A673 (cell line): ENCODE measurements around the gene NFXL1. TPM values are rescaled to one million over a fixed set of nuclear protein-coding genes. Genes with fewer than 3 reads are reported as not detected.

ENCODE experiments used
- BruUV-seq: library from RNA; stranded (reverse); fragments of 400-500 nt; replicated peaks from 2 replicates; lab custom pipeline; 2021; lab: Mats Ljungman, UMichigan
- CTCF ChIA-PET: fragments of 300-600 bp; sonication (Branson Sonifier 250); formaldehyde crosslinking; loops from one replicate; lab custom pipeline; 2022; ENCODE audit warnings: antibody characterized with exemption; lab: Charles Lee
- POLR2A ChIA-PET: fragments of 300-600 bp; sonication (Branson Sonifier 250); formaldehyde crosslinking; loops from one replicate; lab custom pipeline; 2022; ENCODE audit warnings: antibody characterized with exemption; ENCODE audit not compliant: low non-redundant PET; lab: Charles Lee
- DNase-seq: peaks from one replicate; pipeline ENCODE4 v3.0.0-alpha.2; 2015; ENCODE audit warnings: low spot score
- H3K27ac ChIP-seq: fragments of 200-600 bp; sonication (generic); 2 replicates; pipeline ENCODE4 v1.5.1; 2016; ENCODE audit warnings: mixed run types, low read depth, mild to moderate bottlenecking, mixed read lengths, antibody characterized with exemption, low read length; ENCODE audit not compliant: poor library complexity, severe bottlenecking
- H3K27me3 ChIP-seq: fragments of 200-600 bp; sonication (generic); replicated peaks from 2 replicates; pipeline ENCODE4 v1.6.1; 2017; ENCODE audit warnings: mixed run types, low read depth, mild to moderate bottlenecking, mixed read lengths, antibody characterized with exemption, low read length; ENCODE audit not compliant: insufficient read depth, poor library complexity
- H3K36me3 ChIP-seq: fragments of 200-600 bp; sonication (generic); 2 replicates; pipeline ENCODE4 v1.6.1; 2016; ENCODE audit warnings: mixed run types, mild to moderate bottlenecking, mixed read lengths, antibody characterized with exemption, low read length; ENCODE audit not compliant: insufficient read depth, poor library complexity, severe bottlenecking
- H3K4me1 ChIP-seq: fragments of 200-600 bp; sonication (generic); 2 replicates; pipeline ENCODE4 v1.6.1; 2017; ENCODE audit warnings: mixed run types, mild to moderate bottlenecking, mixed read lengths, antibody characterized with exemption, low read length; ENCODE audit not compliant: insufficient read depth, poor library complexity, severe bottlenecking
- H3K4me3 ChIP-seq: fragments of 200-600 bp; sonication (generic); 2 replicates; pipeline ENCODE4 v1.5.1; 2016; ENCODE audit warnings: low read depth, mixed run types, mild to moderate bottlenecking, mixed read lengths, low read length; ENCODE audit not compliant: poor library complexity, severe bottlenecking
- H3K9me3 ChIP-seq: fragments of 200-600 bp; sonication (generic); 2 replicates; pipeline ENCODE4 v1.6.1; 2016; ENCODE audit warnings: mixed run types, low read depth, mild to moderate bottlenecking, mixed read lengths, antibody characterized with exemption, low read length; ENCODE audit not compliant: poor library complexity, severe bottlenecking
- CTCF ChIP-seq: fragments of 300-800, 200-600 bp; sonication (generic); conservative IDR thresholded peaks from 2 replicates; pipeline ENCODE4 v1.5.1; 2017; ENCODE audit warnings: low read depth, mild to moderate bottlenecking, antibody characterized with exemption, low read length, moderate library complexity, mixed read lengths
- EZH2 ChIP-seq: fragments of 200-600 bp; sonication (generic); IDR thresholded peaks from 2 replicates; pipeline ENCODE4 v1.6.1; 2017; ENCODE audit warnings: borderline replicate concordance, low read depth, mild to moderate bottlenecking, mixed read lengths, antibody characterized with exemption, low read length; ENCODE audit not compliant: poor library complexity, severe bottlenecking
- intact Hi-C: fragments of 100-400 bp; cut with micrococcal nuclease; formaldehyde crosslinking; loops from one replicate; pipeline ENCODE4 v1.10.0; 2022; ENCODE audit not compliant: unreplicated experiment
- total RNA-seq: library from RNA; stranded (reverse); gene quantifications from 2 replicates; pipeline ENCODE4 v1.2.3, GENCODE V29; 2021

Gene NFXL1
- total RNA-seq, 1 experiment from 2014 or later: 12.1 TPM

GRCh38 chr4:47830265-47831025, 83.9 kb downstream of the NFXL1 start:
- peaks cover 11% of the 10 kb centered on the region for H3K9me3 ChIP-seq
- BruUV-seq: no TSS peak
- intact Hi-C loops: no loop called here
- no peaks in the 10 kb centered on the region for H3K27me3 ChIP-seq
- ChIA-PET POLR2A (no interaction called here), CTCF (interaction anchor here (1.0 to 1.6 kb wide), 2 partner anchors 9 to 126 kb away, joined by 3 read pairs; no protein-coding TSS in a partner anchor)
- TF ChIP-seq CTCF (no peak), EZH2 (no peak)
- no peak overlapping the region for H3K4me3 ChIP-seq
- H3K36me3 ChIP-seq: no peaks in the 10 kb centered on the region
- no peak for DNase-seq
- H3K27ac ChIP-seq: no peak overlapping the region
- no peaks in the 10 kb centered on the region for H3K4me1 ChIP-seq

GRCh38 chr4:47829438-47829837, 84.9 kb downstream of the NFXL1 start:
- POLR2A ChIA-PET: no interaction called here
- H3K4me3 ChIP-seq: no peak overlapping the region
- no peaks in the 10 kb centered on the region for H3K4me1 ChIP-seq
- no peak overlapping the region for H3K27ac ChIP-seq
- TF ChIP-seq CTCF (no peak), EZH2 (no peak)
- no peak for DNase-seq
- intact Hi-C loops: no loop called here
- no peaks in the 10 kb centered on the region for H3K36me3 ChIP-seq
- CTCF ChIA-PET: interaction anchor here (1.6 kb wide), 1 partner anchor 10 kb away, joined by 3 read pairs; no protein-coding TSS in a partner anchor
- H3K27me3 ChIP-seq: no peaks in the 10 kb centered on the region
- H3K9me3 ChIP-seq: peaks cover 11% of the 10 kb centered on the region
- no TSS peak for BruUV-seq

GRCh38 chr4:47827343-47828047, 86.9 kb downstream of the NFXL1 start:
- intact Hi-C loops: no loop called here
- no peak for DNase-seq
- Histone ChIP-seq H3K27ac (no peak overlapping the region), H3K36me3 (no peaks in the 10 kb centered on the region), H3K4me3 (no peak overlapping the region), H3K4me1 (no peaks in the 10 kb centered on the region), H3K9me3 (no peaks in the 10 kb centered on the region), H3K27me3 (no peaks in the 10 kb centered on the region)
- no peak for TF ChIP-seq CTCF
- no peak for TF ChIP-seq EZH2
- POLR2A ChIA-PET: no interaction called here
- BruUV-seq: no TSS peak
- CTCF ChIA-PET: no interaction called here
